RWPE2 (cell line): ENCODE data around the gene AMFR.
"Not testable (repeated sequence)": the region's sequence is repeated elsewhere in the genome, so short reads cannot be mapped to it uniquely, and the experiment has no call there.

ENCODE experiments used
- ATAC-seq: fragments of 200-7000 bp; cut with Tn5 transposase; 3 replicates; pipeline ENCODE4 v1.9.1; 2021; ENCODE audit warnings: low read depth
- DNase-seq: peaks from one replicate; pipeline ENCODE4 v3.0.0-alpha.2; 2020; ENCODE audit warnings: low spot score
- H3K27ac ChIP-seq: fragments of 450-650 bp; 2 replicates; pipeline ENCODE4 v1.5.1; 2017; ENCODE audit warnings: mild to moderate bottlenecking; ENCODE audit not compliant: poor library complexity, severe bottlenecking
- H3K27me3 ChIP-seq: fragments of 250-450 bp; sonication (Bioruptor Pico); 2 replicates; pipeline ENCODE4 v1.5.1; 2021; ENCODE audit warnings: mild to moderate bottlenecking, moderate library complexity; ENCODE audit not compliant: insufficient read depth, poor library complexity, severe bottlenecking
- H3K36me3 ChIP-seq: fragments of 250-450 bp; sonication (Bioruptor Pico); 2 replicates; pipeline ENCODE4 v1.5.1; 2020; ENCODE audit warnings: low read depth, mild to moderate bottlenecking, moderate library complexity
- H3K4me1 ChIP-seq: fragments of 250-450 bp; sonication (Bioruptor Pico); 2 replicates; pipeline ENCODE4 v1.5.1; 2021; ENCODE audit warnings: mild to moderate bottlenecking, moderate library complexity; ENCODE audit not compliant: insufficient read depth, poor library complexity, severe bottlenecking
- H3K4me3 ChIP-seq: fragments of 250-450 bp; sonication (Bioruptor Pico); 2 replicates; pipeline ENCODE4 v1.5.1; 2021; ENCODE audit warnings: mild to moderate bottlenecking, moderate library complexity; ENCODE audit not compliant: severe bottlenecking
- H3K9me3 ChIP-seq: fragments of 250-450 bp; sonication (Bioruptor Pico); 2 replicates; pipeline ENCODE4 v1.5.1; 2021; ENCODE audit warnings: mild to moderate bottlenecking, moderate library complexity; ENCODE audit not compliant: severe bottlenecking
- TF ChIP-seq, protein P1 (sequence below): fragments of 450-650 bp; IDR thresholded peaks from one replicate; pipeline ENCODE4 v1.5.1; 2017; ENCODE audit warnings: mild to moderate bottlenecking, moderate library complexity; ENCODE audit not compliant: poor library complexity, severe bottlenecking

AMFR gene

DNA sequence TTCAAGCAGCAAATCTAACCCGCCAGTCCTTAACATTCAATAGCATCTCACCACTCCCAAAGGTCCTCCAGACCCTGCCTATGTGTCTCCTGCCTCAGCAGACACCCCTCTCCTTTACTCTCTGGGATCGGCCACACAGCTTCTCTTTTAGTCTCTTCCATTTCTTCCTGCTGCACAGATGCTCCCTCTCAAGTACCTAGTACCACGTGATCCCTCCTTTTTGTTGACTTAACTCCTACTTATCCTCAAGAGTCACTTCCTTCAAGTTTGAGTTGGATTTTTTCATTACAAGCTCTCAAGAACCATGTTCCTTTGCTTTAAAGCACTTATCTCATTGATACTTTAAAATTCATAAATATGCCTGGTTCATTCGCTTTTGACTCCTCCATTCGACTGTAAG lies 24.9 kb downstream of the AMFR start:
- no peak overlapping the region for H3K4me3 ChIP-seq
- ATAC-seq = no peak
- H3K36me3 ChIP-seq = peaks cover 64% of the 10 kb centered on the region
- no peaks in the 10 kb centered on the region for H3K4me1 ChIP-seq
- no peaks in the 10 kb centered on the region for H3K27me3 ChIP-seq
- H3K27ac ChIP-seq = no peak overlapping the region
- DNase-seq = no peak
- no peaks in the 10 kb centered on the region for H3K9me3 ChIP-seq
- TF ChIP-seq, protein P1, sequence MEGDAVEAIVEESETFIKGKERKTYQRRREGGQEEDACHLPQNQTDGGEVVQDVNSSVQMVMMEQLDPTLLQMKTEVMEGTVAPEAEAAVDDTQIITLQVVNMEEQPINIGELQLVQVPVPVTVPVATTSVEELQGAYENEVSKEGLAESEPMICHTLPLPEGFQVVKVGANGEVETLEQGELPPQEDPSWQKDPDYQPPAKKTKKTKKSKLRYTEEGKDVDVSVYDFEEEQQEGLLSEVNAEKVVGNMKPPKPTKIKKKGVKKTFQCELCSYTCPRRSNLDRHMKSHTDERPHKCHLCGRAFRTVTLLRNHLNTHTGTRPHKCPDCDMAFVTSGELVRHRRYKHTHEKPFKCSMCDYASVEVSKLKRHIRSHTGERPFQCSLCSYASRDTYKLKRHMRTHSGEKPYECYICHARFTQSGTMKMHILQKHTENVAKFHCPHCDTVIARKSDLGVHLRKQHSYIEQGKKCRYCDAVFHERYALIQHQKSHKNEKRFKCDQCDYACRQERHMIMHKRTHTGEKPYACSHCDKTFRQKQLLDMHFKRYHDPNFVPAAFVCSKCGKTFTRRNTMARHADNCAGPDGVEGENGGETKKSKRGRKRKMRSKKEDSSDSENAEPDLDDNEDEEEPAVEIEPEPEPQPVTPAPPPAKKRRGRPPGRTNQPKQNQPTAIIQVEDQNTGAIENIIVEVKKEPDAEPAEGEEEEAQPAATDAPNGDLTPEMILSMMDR = no peak

DNA sequence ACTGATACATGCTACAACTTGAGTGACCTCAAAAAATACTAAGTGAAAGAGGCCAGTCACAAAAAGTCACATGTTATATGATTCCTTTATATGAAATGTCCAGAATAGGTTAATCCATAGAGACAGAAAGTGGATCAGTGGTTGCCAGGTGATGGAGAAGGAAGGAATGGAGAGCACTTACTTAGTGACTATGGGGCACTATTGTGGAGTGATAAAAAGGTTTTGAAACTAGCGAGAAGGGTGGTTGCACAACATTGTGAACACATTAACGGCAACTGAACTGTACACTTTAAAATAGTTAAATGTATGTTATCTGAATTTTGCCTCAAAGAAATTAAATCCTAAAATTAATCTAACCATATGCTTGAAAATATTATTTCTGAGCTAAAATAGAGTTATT lies 25.9 kb downstream of the AMFR start:
- Histone ChIP-seq H3K36me3 (peaks cover 54% of the 10 kb centered on the region), H3K27ac (no peak overlapping the region), H3K4me1 (no peaks in the 10 kb centered on the region), H3K9me3 (no peaks in the 10 kb centered on the region), H3K4me3 (no peak overlapping the region), H3K27me3 (no peaks in the 10 kb centered on the region)
- ATAC-seq (no peak), DNase-seq (no peak)
- TF ChIP-seq, protein P1 = no peak

DNA sequence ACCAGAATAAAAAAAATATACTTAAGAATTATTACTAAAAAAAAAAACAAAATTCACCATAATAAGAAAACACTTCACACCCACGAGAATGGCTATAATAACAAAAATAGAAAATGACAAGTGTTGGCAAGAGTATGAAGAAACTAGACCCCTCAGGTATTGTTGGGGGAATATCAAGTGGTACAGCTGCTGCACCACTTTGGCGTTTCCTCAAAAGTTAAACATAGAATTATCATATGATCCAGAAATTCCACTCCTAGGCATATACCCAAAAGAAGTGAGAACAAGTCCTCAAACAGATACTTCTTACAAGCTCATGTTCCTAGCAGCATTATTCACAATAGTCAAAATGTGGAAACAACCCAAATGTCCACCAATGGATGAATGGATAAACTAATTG lies 26.3 kb downstream of the AMFR start:
- ATAC-seq = no peak
- Histone ChIP-seq H3K4me1 (no peaks in the 10 kb centered on the region), H3K4me3 (no peak overlapping the region), H3K9me3 (no peaks in the 10 kb centered on the region), H3K36me3 (peaks cover 52% of the 10 kb centered on the region), H3K27me3 (no peaks in the 10 kb centered on the region), H3K27ac (no peak overlapping the region)
- TF ChIP-seq, protein P1 = no peak
- no peak for DNase-seq

DNA sequence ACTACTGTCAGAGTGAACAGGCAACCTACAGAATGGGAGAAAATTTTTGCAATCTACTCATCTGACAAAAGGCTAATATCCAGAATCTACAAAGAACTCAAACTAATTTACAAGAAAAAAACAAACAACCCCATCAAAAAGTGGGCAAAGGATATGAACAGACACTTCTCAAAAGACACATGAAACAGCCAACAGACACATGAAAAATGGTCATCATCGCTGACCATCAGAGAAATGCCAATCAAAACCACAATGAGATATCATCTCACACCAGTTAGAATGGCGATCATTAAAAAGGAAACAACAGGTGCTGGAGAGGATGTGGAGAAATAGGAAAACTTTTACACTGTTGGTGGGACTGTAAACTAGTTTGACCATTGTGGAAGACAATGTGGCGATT lies 28.6 kb downstream of the AMFR start:
- not testable (repeated sequence) for DNase-seq, H3K27me3 ChIP-seq, H3K4me3 ChIP-seq, ATAC-seq, H3K4me1 ChIP-seq, H3K9me3 ChIP-seq, H3K27ac ChIP-seq
- peaks cover 42% of the 10 kb centered on the region for H3K36me3 ChIP-seq

DNA sequence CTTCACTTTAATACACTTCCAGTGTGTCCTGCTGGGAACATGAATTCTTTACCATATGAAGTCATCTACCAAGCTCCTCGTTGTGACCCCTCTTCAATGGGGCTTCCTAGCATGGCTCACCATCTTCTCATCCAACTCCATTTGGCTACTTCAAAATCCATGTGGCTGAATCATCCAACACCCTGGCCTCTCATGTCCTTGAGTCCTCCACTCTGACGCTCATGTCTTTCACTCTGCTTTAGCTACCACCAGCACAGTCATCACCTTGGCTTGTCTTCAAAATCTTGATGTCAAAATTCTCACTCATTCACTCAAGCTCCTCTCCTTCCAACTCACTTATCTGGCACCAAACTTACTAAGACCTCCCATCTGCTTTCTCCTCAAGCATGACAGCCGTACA lies 35.8 kb downstream of the AMFR start:
- Histone ChIP-seq H3K27ac (peak overlapping the region; percentile 0), H3K4me1 (peaks cover 4% of the 10 kb centered on the region), H3K36me3 (peaks cover 65% of the 10 kb centered on the region), H3K4me3 (no peak overlapping the region), H3K9me3 (no peaks in the 10 kb centered on the region), H3K27me3 (no peaks in the 10 kb centered on the region)
- no peak for DNase-seq
- ATAC-seq = peak; percentile 73
- TF ChIP-seq, protein P1 = no peak

DNA sequence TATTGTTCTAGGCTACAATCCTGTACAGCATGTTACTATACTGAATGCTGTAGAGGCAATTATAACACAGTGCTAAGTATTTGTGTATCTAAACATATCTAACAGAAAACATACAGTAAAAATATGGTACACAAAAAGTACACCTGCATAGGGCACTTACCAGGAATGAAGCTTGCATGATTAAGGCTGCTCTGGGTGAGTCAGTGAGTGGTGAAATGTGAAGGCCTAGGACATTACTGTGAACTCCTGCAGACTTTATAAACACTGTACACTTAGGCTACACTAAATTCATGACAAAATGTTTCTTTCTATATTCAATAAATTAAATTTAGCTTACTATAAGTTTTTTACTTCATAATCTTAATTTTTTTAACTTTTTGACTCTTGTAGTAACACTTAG lies 37.1 kb downstream of the AMFR start:
- DNase-seq = no peak
- peaks cover 69% of the 10 kb centered on the region for H3K36me3 ChIP-seq
- H3K9me3 ChIP-seq = no peaks in the 10 kb centered on the region
- ATAC-seq = peak; percentile 64; the same call in 1 of the 3 replicates
- TF ChIP-seq, protein P1 = no peak
- no peak overlapping the region for H3K4me3 ChIP-seq
- peaks cover 8% of the 10 kb centered on the region for H3K4me1 ChIP-seq
- H3K27ac ChIP-seq = no peak overlapping the region
- H3K27me3 ChIP-seq = no peaks in the 10 kb centered on the region
